Putamen (tissue), 1 donor: ENCODE results near the gene RPRD1B.
"Not testable (repeated sequence)": the region's sequence is repeated elsewhere in the genome, so short reads cannot be mapped to it uniquely, and the experiment has no call there.

Source experiments
- DNase-seq: peaks from one replicate; pipeline ENCODE4 v3.0.0-alpha.2; 2016; ENCODE audit warnings: low spot score

The RPRD1B gene

GRCh38 chr20:38075161-38075998 is 41.8 kb downstream of the RPRD1B start:
- peak; percentile 44 for DNase-seq

GRCh38 chr20:38076548-38076947 is 43.0 kb downstream of the RPRD1B start:
- no peak for DNase-seq

- no peak for DNase-seq
Measured at GRCh38 chr20:38078084-38078483, 44.5 kb downstream of the RPRD1B start.

- no peak for DNase-seq
Measured at GRCh38 chr20:38079353-38079752, 45.8 kb downstream of the RPRD1B start.

GRCh38 chr20:38081575-38081974 is 48.0 kb downstream of the RPRD1B start:
- no peak for DNase-seq

GRCh38 chr20:38082894-38083293 is 49.3 kb downstream of the RPRD1B start:
- DNase-seq = no peak

- no peak for DNase-seq
Measured at GRCh38 chr20:38083338-38084048, 49.9 kb downstream of the RPRD1B start.

GRCh38 chr20:38084425-38084951 is 50.9 kb downstream of the RPRD1B start:
- DNase-seq = no peak

GRCh38 chr20:38085026-38085425 is 51.5 kb downstream of the RPRD1B start:
- DNase-seq = no peak

- no peak for DNase-seq
Measured at GRCh38 chr20:38089500-38089899, 56.0 kb downstream of the RPRD1B start.

- no peak for DNase-seq
Measured at GRCh38 chr20:38090061-38090460, 56.5 kb downstream of the RPRD1B start.

GRCh38 chr20:38091441-38092216 is 58.1 kb downstream of the RPRD1B start:
- DNase-seq = no peak

- DNase-seq = no peak
Measured at GRCh38 chr20:38092260-38092857, 58.8 kb downstream of the RPRD1B start.

- DNase-seq = no peak
Measured at GRCh38 chr20:38092915-38093314, 59.4 kb downstream of the RPRD1B start.

GRCh38 chr20:38093641-38094077 is 60.1 kb downstream of the RPRD1B start:
- no peak for DNase-seq

- no peak for DNase-seq
Measured at GRCh38 chr20:38094373-38094891, 60.9 kb downstream of the RPRD1B start.

GRCh38 chr20:38095017-38095686 is 61.6 kb downstream of the RPRD1B start:
- DNase-seq = no peak

- no peak for DNase-seq
Measured at GRCh38 chr20:38098952-38099351, 65.4 kb downstream of the RPRD1B start.

GRCh38 chr20:38102206-38102605 is 68.7 kb downstream of the RPRD1B start:
- DNase-seq = not testable (repeated sequence)

GRCh38 chr20:38104285-38104684 is 70.7 kb downstream of the RPRD1B start:
- no peak for DNase-seq

GRCh38 chr20:38106461-38106860 is 72.9 kb downstream of the RPRD1B start:
- DNase-seq = no peak
